ENCODE data around the gene PRR20G. TPM values are rescaled to one million over a fixed set of nuclear protein-coding genes. Genes with fewer than 3 reads are reported as not detected.

PRR20G gene
- total and polyA plus RNA-seq, 2 donors (not counting 3 experiments of a cell fraction or from before 2014, with no cell fraction given), result not detected

DNA sequence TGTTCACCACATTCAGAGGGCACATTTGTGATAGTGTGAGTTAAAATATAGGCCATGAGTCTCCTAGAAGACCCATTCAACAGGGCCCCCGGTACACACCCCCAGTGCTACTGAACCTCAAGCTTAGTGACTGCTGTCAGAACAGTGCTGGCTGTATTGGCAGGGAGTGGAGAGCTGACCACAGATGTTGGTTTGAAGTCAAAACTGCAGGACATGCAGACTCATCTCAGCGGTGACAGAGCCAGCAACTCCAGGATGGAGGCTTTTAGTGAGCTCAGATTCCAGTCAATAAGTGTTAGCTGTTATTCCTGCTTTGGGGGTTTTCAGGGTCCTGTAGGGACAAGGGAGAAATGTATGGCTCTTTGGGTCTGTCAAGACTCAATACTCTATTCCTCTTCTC lies 29.1 kb downstream of the PRR20G start:
- BruUV-seq (replicated peaks), result no TSS peak
- H3K27me3 ChIP-seq (ENCODE audit: control insufficient read depth in 2 of 2, insufficient read depth in 2 of 2, low read length in 2 of 2), result no peaks in the 10 kb centered on the region
- no peaks in the 10 kb centered on the region for H3K36me3 ChIP-seq (ENCODE audit: control insufficient read depth in 2 of 2, extremely low read depth in 1 of 2, insufficient read depth in 2 of 2, low read length in 2 of 2)
- TF ChIP-seq FOS (IDR thresholded peaks at IDR 0.05; ENCODE audit: borderline replicate concordance, insufficient read depth, low read length), result no peak
- no peak for TF ChIP-seq POLR2A (IDR thresholded peaks at IDR 0.05; ENCODE audit: low read depth, low read length)
- no peak for TF ChIP-seq MYC (IDR thresholded peaks at IDR 0.05; ENCODE audit: low read depth, low read length)
- TF ChIP-seq GATA2 (IDR thresholded peaks at IDR 0.05; ENCODE audit: insufficient read depth, insufficient read length, low read depth, low read length), result no peak
- TF ChIP-seq EZH2 (IDR thresholded peaks at IDR 0.05; ENCODE audit: borderline replicate concordance, low read depth, low read length, severe bottlenecking), result no peak
- no peak for TF ChIP-seq JUN (IDR thresholded peaks at IDR 0.05; ENCODE audit: borderline replicate concordance, insufficient read depth, insufficient read length, low read depth)
- TF ChIP-seq, protein P1, sequence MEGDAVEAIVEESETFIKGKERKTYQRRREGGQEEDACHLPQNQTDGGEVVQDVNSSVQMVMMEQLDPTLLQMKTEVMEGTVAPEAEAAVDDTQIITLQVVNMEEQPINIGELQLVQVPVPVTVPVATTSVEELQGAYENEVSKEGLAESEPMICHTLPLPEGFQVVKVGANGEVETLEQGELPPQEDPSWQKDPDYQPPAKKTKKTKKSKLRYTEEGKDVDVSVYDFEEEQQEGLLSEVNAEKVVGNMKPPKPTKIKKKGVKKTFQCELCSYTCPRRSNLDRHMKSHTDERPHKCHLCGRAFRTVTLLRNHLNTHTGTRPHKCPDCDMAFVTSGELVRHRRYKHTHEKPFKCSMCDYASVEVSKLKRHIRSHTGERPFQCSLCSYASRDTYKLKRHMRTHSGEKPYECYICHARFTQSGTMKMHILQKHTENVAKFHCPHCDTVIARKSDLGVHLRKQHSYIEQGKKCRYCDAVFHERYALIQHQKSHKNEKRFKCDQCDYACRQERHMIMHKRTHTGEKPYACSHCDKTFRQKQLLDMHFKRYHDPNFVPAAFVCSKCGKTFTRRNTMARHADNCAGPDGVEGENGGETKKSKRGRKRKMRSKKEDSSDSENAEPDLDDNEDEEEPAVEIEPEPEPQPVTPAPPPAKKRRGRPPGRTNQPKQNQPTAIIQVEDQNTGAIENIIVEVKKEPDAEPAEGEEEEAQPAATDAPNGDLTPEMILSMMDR (IDR thresholded peaks at IDR 0.05; ENCODE audit: extremely low read depth in 1 of 2, insufficient read depth in 1 of 2, low read depth in 1 of 2, low read length in 2 of 2), result no peak
- TF ChIP-seq POLR2AphosphoS5 (IDR thresholded peaks at IDR 0.05; ENCODE audit: insufficient read depth, low read depth, low read length), result no peak
- H3K27ac ChIP-seq (ENCODE audit: insufficient read depth, low read depth, low read length), result no peak overlapping the region
- POLR2A ChIA-PET, result no interaction called here
- H3K9ac ChIP-seq (replicated peaks; ENCODE audit: extremely low read depth, insufficient read depth, low read length), result no peak overlapping the region
- H3K9me3 ChIP-seq (replicated peaks; ENCODE audit: control insufficient read depth, insufficient read depth, low read length), result no peaks in the 10 kb centered on the region
- H2AFZ ChIP-seq (ENCODE audit: low read depth, low read length), result no peak overlapping the region
- intact Hi-C loops (cut with micrococcal nuclease), result no loop called here
- no peak overlapping the region for H3K4me2 ChIP-seq (ENCODE audit: insufficient read depth, low read length)
- DNase-seq (ENCODE audit: low read depth, low spot score), result no peak
- no peaks in the 10 kb centered on the region for H4K20me1 ChIP-seq (replicated peaks; ENCODE audit: control insufficient read depth, extremely low read depth, insufficient read depth, low read length)
- no peak for FAIRE-seq
- no peaks in the 10 kb centered on the region for H3K79me2 ChIP-seq (ENCODE audit: control insufficient read depth, insufficient read depth, low read length)
- H3K4me3 ChIP-seq (replicated peaks in 1 of 3; ENCODE audit: insufficient read depth in 1 of 3, low read depth in 1 of 3, low read length in 3 of 3), result no peak overlapping the region
- CTCF ChIA-PET, result no interaction called here
- no peaks in the 10 kb centered on the region for H3K9me1 ChIP-seq (replicated peaks; ENCODE audit: control insufficient read depth, extremely low read depth, insufficient read depth, low read length)
- dilution Hi-C loops (cut with MboI; ENCODE audit: extremely low pct_ligation_motif_present, low sequenced_read_pairs), result no loop called here
- no peaks in the 10 kb centered on the region for H3K4me1 ChIP-seq (ENCODE audit: control insufficient read depth, extremely low read depth, insufficient read depth, low read length)
